Ovary (tissue), 3 donors: ENCODE measurements around the gene LRRK2.

Experiments
- CTCF ChIP-seq, 3 donors: fragments of 450-650 bp in 2 of 3; fragments of 200-600 bp in 1 of 3; IDR thresholded peaks; one replicate each; pipeline versions ENCODE4 v1.5.1 to v1.8.0; 2016 to 2022; ENCODE audit warnings: antibody characterized with exemption in 3 of 3, mild to moderate bottlenecking in 1 of 3
- POLR2A ChIP-seq: fragments of 450-650 bp; IDR thresholded peaks from one replicate; pipeline ENCODE4 v1.6.1; 2017; ENCODE audit warnings: antibody characterized with exemption, mild to moderate bottlenecking, moderate library complexity
- donor health status: DM: no; HTN: no; CAD: no.

DNA sequence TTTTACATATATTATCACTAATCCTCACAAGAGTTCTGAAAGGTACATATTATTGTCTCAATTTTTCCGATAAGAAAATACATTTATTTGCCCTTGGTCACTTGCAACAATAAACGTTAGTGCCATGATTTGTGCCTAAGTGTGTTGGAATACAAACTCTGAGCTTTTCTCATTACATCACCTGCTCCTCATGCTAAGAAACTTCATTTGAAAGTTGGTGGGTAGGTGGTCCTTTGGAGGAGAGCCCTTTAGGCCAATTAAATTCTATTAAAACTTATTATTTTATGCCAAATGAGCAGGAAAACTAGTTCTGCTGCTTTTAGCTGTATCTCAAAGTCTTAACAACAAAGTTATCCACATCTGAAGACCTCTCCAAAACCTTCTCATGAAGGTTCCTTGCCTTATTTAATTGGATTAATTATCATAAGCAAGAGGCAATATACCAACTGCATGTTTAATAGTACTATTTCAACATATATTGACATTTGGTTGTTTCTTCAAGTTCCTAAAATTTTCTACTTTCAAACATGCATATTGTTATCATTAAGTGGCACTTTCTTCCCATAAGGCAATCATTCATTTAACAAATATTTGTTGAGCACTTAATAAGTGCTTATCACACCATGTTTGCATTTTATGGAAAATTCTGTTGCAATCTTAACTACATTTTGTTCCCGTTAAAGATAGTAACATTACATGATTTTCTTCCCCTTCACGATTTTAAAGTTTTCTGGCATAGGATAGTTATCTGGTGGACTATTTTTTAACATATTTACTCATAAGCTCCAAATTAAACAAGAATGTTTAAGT lies 40.1 kb upstream of the LRRK2 start:
- no peak for TF ChIP-seq CTCF (IDR thresholded peaks at IDR 0.05)
- no peak for TF ChIP-seq POLR2A
